ENCODE results near the gene ANXA4.

ANXA4 gene

GRCh38 chr2:69768235-69768634, 26.3 kb downstream of the ANXA4 start:
- POLR2A ChIA-PET, result interaction anchor here (1.1 to 1.8 kb wide), 2 partner anchors 12 to 27 kb away, joined by 3 to 6 read pairs; partner anchors contain the start of gene ANXA4
- CTCF ChIA-PET, result interaction anchor here (0.8 kb wide), 1 partner anchor 43 kb away, joined by 4 read pairs; no protein-coding TSS in a partner anchor
- no peak for TF ChIP-seq SP1 (IDR thresholded peaks at IDR 0.05)
- no peak for TF ChIP-seq LEF1 (IDR thresholded peaks at IDR 0.05; ENCODE audit: borderline replicate concordance)
- no peak for TF ChIP-seq ZNF384 (IDR thresholded peaks at IDR 0.05)
- TF ChIP-seq CTBP1 (IDR thresholded peaks at IDR 0.05; ENCODE audit: borderline replicate concordance), result no peak
- DNase-seq (ENCODE audit: extremely low spot score), result no peak

GRCh38 chr2:69768789-69769188, 26.9 kb downstream of the ANXA4 start:
- ChIA-PET POLR2A (interaction anchor here (1.1 to 1.8 kb wide), 2 partner anchors 13 to 27 kb away, joined by 3 to 6 read pairs; partner anchors contain the start of gene ANXA4), CTCF (no interaction called here)
- DNase-seq (ENCODE audit: extremely low spot score), result no peak
- TF ChIP-seq TARDBP (IDR thresholded peaks at IDR 0.05) (no peak), CTBP1 (IDR thresholded peaks at IDR 0.05; ENCODE audit: borderline replicate concordance) (no peak), FOXA1 (IDR thresholded peaks at IDR 0.05) (no peak), ARNT (IDR thresholded peaks at IDR 0.05) (no peak), PKNOX1 (IDR thresholded peaks at IDR 0.05) (no peak), L3MBTL2 (conservative IDR thresholded peaks at IDR 0.05) (no peak), ZNF384 (IDR thresholded peaks at IDR 0.05) (no peak), ELF4 (IDR thresholded peaks at IDR 0.05) (no peak), NFRKB (IDR thresholded peaks at IDR 0.05) (no peak), HDGF (IDR thresholded peaks at IDR 0.05; ENCODE audit: borderline replicate concordance) (no peak), FOXM1 (IDR thresholded peaks at IDR 0.05; ENCODE audit: borderline replicate concordance) (no peak), LEF1 (IDR thresholded peaks at IDR 0.05; ENCODE audit: borderline replicate concordance) (no peak), BHLHE40 (IDR thresholded peaks at IDR 0.05; ENCODE audit: borderline replicate concordance) (no peak), SUZ12 (IDR thresholded peaks at IDR 0.05) (no peak)

- no peak for DNase-seq (ENCODE audit: extremely low spot score)
- TF ChIP-seq FOXA1 (IDR thresholded peaks at IDR 0.05) (no peak), ARNT (IDR thresholded peaks at IDR 0.05) (no peak), SUZ12 (IDR thresholded peaks at IDR 0.05) (no peak), FOXK2 (IDR thresholded peaks at IDR 0.05) (no peak), ZNF384 (IDR thresholded peaks at IDR 0.05) (no peak), BHLHE40 (IDR thresholded peaks at IDR 0.05; ENCODE audit: borderline replicate concordance) (no peak), L3MBTL2 (conservative IDR thresholded peaks at IDR 0.05) (no peak), FOXM1 (IDR thresholded peaks at IDR 0.05; ENCODE audit: borderline replicate concordance) (no peak), NFRKB (IDR thresholded peaks at IDR 0.05) (no peak), HDGF (IDR thresholded peaks at IDR 0.05; ENCODE audit: borderline replicate concordance) (no peak), ELF4 (IDR thresholded peaks at IDR 0.05) (no peak), PKNOX1 (IDR thresholded peaks at IDR 0.05) (no peak), TARDBP (IDR thresholded peaks at IDR 0.05) (no peak), LEF1 (IDR thresholded peaks at IDR 0.05; ENCODE audit: borderline replicate concordance) (no peak), CTBP1 (IDR thresholded peaks at IDR 0.05; ENCODE audit: borderline replicate concordance) (no peak)
- POLR2A ChIA-PET, result interaction anchor here (1.1 kb wide), 1 partner anchor 13 kb away, joined by 3 read pairs; no protein-coding TSS in a partner anchor
- CTCF ChIA-PET, result no interaction called here
Observed at GRCh38 chr2:69769272-69769671, 27.3 kb downstream of the ANXA4 start.

GRCh38 chr2:69770193-69770702, 28.3 kb downstream of the ANXA4 start:
- no peak for TF ChIP-seq FOXA1 (IDR thresholded peaks at IDR 0.05)
- no peak for TF ChIP-seq SP1 (IDR thresholded peaks at IDR 0.05)
- TF ChIP-seq NFRKB (IDR thresholded peaks at IDR 0.05), result no peak
- no peak for TF ChIP-seq LEF1 (IDR thresholded peaks at IDR 0.05; ENCODE audit: borderline replicate concordance)
- no peak for TF ChIP-seq ELF4 (IDR thresholded peaks at IDR 0.05)
- no peak for TF ChIP-seq ZNF384 (IDR thresholded peaks at IDR 0.05)
- TF ChIP-seq FOXK2 (IDR thresholded peaks at IDR 0.05), result no peak
- no peak for TF ChIP-seq FOXM1 (IDR thresholded peaks at IDR 0.05; ENCODE audit: borderline replicate concordance)
- TF ChIP-seq CTBP1 (IDR thresholded peaks at IDR 0.05; ENCODE audit: borderline replicate concordance), result no peak
- TF ChIP-seq SUZ12 (IDR thresholded peaks at IDR 0.05), result no peak
- no peak for TF ChIP-seq TARDBP (IDR thresholded peaks at IDR 0.05)
- no peak for TF ChIP-seq L3MBTL2 (conservative IDR thresholded peaks at IDR 0.05)
- no peak for TF ChIP-seq HDGF (IDR thresholded peaks at IDR 0.05; ENCODE audit: borderline replicate concordance)
- no peak for TF ChIP-seq PKNOX1 (IDR thresholded peaks at IDR 0.05)
- POLR2A ChIA-PET, result no interaction called here
- CTCF ChIA-PET, result no interaction called here
- DNase-seq (ENCODE audit: extremely low spot score), result peak; percentile 27

- DNase-seq (ENCODE audit: extremely low spot score), result no peak
- ChIA-PET CTCF (interaction anchor here (0.5 kb wide), 1 partner anchor 8 kb away, joined by 3 read pairs; no protein-coding TSS in a partner anchor), POLR2A (no interaction called here)
- TF ChIP-seq SUZ12 (IDR thresholded peaks at IDR 0.05) (no peak), TARDBP (IDR thresholded peaks at IDR 0.05) (no peak), HDGF (IDR thresholded peaks at IDR 0.05; ENCODE audit: borderline replicate concordance) (no peak), ARNT (IDR thresholded peaks at IDR 0.05) (no peak), L3MBTL2 (conservative IDR thresholded peaks at IDR 0.05) (no peak), LEF1 (IDR thresholded peaks at IDR 0.05; ENCODE audit: borderline replicate concordance) (no peak), BHLHE40 (IDR thresholded peaks at IDR 0.05; ENCODE audit: borderline replicate concordance) (no peak)
Observed at GRCh38 chr2:69770747-69771146, 28.8 kb downstream of the ANXA4 start.

GRCh38 chr2:69771461-69771860, 29.5 kb downstream of the ANXA4 start:
- ChIA-PET CTCF (no interaction called here), POLR2A (interaction anchor here (1.4 kb wide), 1 partner anchor 30 kb away, joined by 3 read pairs; no protein-coding TSS in a partner anchor)
- DNase-seq (ENCODE audit: extremely low spot score), result no peak

More at GRCh38 chr2:69771461-69771860, 29.5 kb downstream of the ANXA4 start:
- TF ChIP-seq FOXA1 (IDR thresholded peaks at IDR 0.05) (no peak), ELF4 (IDR thresholded peaks at IDR 0.05) (no peak), NFRKB (IDR thresholded peaks at IDR 0.05) (no peak), FOXM1 (IDR thresholded peaks at IDR 0.05; ENCODE audit: borderline replicate concordance) (no peak), BHLHE40 (IDR thresholded peaks at IDR 0.05; ENCODE audit: borderline replicate concordance) (no peak), CTBP1 (IDR thresholded peaks at IDR 0.05; ENCODE audit: borderline replicate concordance) (no peak), FOXK2 (IDR thresholded peaks at IDR 0.05) (no peak), SUZ12 (IDR thresholded peaks at IDR 0.05) (no peak)

All from HEK293T (cell line).